OCI-LY3 (cell line): ENCODE results near the gene SLC6A13.

Experiments used
- H2AFZ ChIP-seq: fragments of 200-600, 300-600 bp; shearing (Covaris generic); 2 replicates; pipeline ENCODE4 v1.6.0; 2014; ENCODE audit warnings: antibody characterized with exemption, low read depth, low read length
- H3K27ac ChIP-seq: fragments of 200-600, 300-600 bp; sonication (generic); 2 replicates; pipeline ENCODE4 v1.5.1; 2014; ENCODE audit warnings: mild to moderate bottlenecking, low read length, moderate library complexity, mixed read lengths
- H3K27me3 ChIP-seq: fragments of 200-600, 300-600 bp; sonication (generic); 2 replicates; pipeline ENCODE4 v1.6.1; 2014; ENCODE audit warnings: low read depth, low read length, mixed read lengths
- H3K36me3 ChIP-seq: fragments of 200-600, 300-600 bp; sonication (generic); replicated peaks from 2 replicates; pipeline ENCODE3; 2014; ENCODE audit warnings: low read depth, low read length, mixed read lengths
- H3K4me1 ChIP-seq: fragments of 300-600, 200-600 bp; sonication (generic); 2 replicates; pipeline ENCODE4 v1.6.1; 2014; ENCODE audit warnings: low read length, mixed read lengths
- H3K4me2 ChIP-seq: fragments of 200-600, 300-600 bp; sonication (generic); 2 replicates; pipeline ENCODE4 v1.6.1; 2014; ENCODE audit warnings: low read length, mixed read lengths
- H3K4me3 ChIP-seq: fragments of 300-600, 200-600 bp; sonication (generic); 2 replicates; pipeline ENCODE4 v1.5.1; 2014; ENCODE audit warnings: antibody characterized with exemption, mild to moderate bottlenecking, low read length, moderate library complexity
- H3K79me2 ChIP-seq: fragments of 300-600, 200-600 bp; shearing (Covaris generic); 2 replicates; pipeline ENCODE4 v1.6.1; 2014; ENCODE audit warnings: mild to moderate bottlenecking, low read length, mixed read lengths
- H3K9ac ChIP-seq: fragments of 300-600, 200-600 bp; shearing (Covaris generic); 2 replicates; pipeline ENCODE4 v1.6.0; 2014; ENCODE audit warnings: mild to moderate bottlenecking, low read length, moderate library complexity
- H3K9me3 ChIP-seq: fragments of 200-600, 300-600 bp; shearing (Covaris generic); 2 replicates; pipeline ENCODE4 v1.6.1; 2014; ENCODE audit warnings: low read length, mixed read lengths; ENCODE audit not compliant: insufficient read depth
- H4K20me1 ChIP-seq: fragments of 200-600, 300-600 bp; sonication (generic); 2 replicates; pipeline ENCODE4 v1.6.1; 2016; ENCODE audit warnings: low read length, mixed read lengths; ENCODE audit not compliant: insufficient read depth
- EZH2phosphoT487 ChIP-seq: fragments of 200-600 bp; shearing (Covaris generic); IDR thresholded peaks from 2 replicates; pipeline ENCODE4 v1.6.1; 2018; ENCODE audit warnings: antibody characterized with exemption, mixed run types, low read depth
- TF ChIP-seq, protein P1 (sequence below): fragments of 200-600, 300-600 bp; sonication (generic); IDR thresholded peaks from 2 replicates; pipeline ENCODE4 v1.5.1; 2014; ENCODE audit warnings: antibody characterized with exemption, low read length, low read depth

The SLC6A13 gene

DNA sequence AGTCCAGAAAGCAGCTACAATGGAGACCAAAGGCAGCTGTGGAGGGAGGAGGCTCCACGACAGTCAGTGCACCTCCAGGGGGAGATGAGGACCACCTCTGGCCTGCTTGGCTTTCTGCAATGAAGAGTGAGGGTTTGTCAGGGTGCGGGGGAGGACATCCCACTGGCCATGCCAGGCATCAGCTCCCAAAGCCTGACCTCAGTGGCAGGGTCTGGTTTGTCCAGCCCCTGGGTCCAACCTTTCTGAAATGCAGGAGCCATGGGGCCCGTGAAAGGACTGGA, 83.9 kb downstream of the SLC6A13 start:
- Histone ChIP-seq H3K79me2 (no peaks in the 10 kb centered on the region), H3K9ac (no peak overlapping the region), H3K27ac (no peak overlapping the region), H3K4me2 (no peak overlapping the region), H3K27me3 (no peaks in the 10 kb centered on the region), H3K4me1 (no peaks in the 10 kb centered on the region), H3K4me3 (no peak overlapping the region), H3K9me3 (no peaks in the 10 kb centered on the region), H2AFZ (no peak overlapping the region), H3K36me3 (no peaks in the 10 kb centered on the region), H4K20me1 (no peaks in the 10 kb centered on the region)
- TF ChIP-seq EZH2phosphoT487 = no peak
- TF ChIP-seq, protein P1, sequence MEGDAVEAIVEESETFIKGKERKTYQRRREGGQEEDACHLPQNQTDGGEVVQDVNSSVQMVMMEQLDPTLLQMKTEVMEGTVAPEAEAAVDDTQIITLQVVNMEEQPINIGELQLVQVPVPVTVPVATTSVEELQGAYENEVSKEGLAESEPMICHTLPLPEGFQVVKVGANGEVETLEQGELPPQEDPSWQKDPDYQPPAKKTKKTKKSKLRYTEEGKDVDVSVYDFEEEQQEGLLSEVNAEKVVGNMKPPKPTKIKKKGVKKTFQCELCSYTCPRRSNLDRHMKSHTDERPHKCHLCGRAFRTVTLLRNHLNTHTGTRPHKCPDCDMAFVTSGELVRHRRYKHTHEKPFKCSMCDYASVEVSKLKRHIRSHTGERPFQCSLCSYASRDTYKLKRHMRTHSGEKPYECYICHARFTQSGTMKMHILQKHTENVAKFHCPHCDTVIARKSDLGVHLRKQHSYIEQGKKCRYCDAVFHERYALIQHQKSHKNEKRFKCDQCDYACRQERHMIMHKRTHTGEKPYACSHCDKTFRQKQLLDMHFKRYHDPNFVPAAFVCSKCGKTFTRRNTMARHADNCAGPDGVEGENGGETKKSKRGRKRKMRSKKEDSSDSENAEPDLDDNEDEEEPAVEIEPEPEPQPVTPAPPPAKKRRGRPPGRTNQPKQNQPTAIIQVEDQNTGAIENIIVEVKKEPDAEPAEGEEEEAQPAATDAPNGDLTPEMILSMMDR = no peak

DNA sequence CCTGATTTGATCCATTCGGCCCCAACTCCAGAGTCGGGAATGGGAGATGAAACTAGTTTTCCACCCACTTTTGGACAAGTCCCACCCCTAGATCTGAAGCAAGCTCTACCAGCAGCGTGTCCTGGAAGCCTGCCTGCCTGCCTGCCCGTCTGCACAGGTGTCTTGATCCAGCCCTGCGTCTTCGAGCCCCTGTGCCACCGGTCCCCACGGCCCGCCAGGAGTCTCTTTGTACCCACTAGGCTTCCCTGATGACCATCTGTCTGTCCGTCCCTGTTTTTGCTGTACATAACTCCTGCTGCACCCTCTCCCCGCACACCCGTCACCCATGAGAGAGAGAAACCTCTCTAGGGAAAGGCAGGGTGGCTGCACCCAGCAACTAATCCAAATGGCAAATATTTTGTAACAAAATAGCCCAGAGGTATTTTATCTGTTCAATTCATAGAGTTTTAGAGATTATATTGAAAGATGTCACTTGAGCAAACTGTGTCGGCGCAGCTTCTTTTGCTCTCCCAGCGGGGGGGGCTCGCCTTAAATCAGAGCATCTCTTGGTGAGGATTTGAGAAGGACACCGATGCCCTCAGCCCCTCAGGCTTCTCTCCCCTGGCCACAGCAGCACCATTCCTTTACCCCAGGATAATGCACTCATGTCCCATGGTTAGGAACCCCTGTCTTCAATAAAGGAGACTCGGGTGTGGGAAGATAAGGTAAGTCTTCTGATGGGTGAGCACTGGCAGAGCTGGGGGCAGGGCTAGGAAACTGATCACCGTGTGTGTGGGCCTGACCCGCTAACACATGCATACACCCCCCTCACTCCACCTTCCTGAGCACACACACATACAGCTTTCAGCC, 84.4 kb downstream of the SLC6A13 start:
- Histone ChIP-seq H4K20me1 (no peaks in the 10 kb centered on the region), H3K9me3 (no peaks in the 10 kb centered on the region), H3K4me3 (no peak overlapping the region), H2AFZ (no peak overlapping the region), H3K4me1 (no peaks in the 10 kb centered on the region), H3K27me3 (no peaks in the 10 kb centered on the region), H3K27ac (no peak overlapping the region), H3K36me3 (no peaks in the 10 kb centered on the region), H3K9ac (no peak overlapping the region), H3K79me2 (no peaks in the 10 kb centered on the region), H3K4me2 (no peak overlapping the region)
- TF ChIP-seq, protein P1 = no peak
- TF ChIP-seq EZH2phosphoT487 = no peak

DNA sequence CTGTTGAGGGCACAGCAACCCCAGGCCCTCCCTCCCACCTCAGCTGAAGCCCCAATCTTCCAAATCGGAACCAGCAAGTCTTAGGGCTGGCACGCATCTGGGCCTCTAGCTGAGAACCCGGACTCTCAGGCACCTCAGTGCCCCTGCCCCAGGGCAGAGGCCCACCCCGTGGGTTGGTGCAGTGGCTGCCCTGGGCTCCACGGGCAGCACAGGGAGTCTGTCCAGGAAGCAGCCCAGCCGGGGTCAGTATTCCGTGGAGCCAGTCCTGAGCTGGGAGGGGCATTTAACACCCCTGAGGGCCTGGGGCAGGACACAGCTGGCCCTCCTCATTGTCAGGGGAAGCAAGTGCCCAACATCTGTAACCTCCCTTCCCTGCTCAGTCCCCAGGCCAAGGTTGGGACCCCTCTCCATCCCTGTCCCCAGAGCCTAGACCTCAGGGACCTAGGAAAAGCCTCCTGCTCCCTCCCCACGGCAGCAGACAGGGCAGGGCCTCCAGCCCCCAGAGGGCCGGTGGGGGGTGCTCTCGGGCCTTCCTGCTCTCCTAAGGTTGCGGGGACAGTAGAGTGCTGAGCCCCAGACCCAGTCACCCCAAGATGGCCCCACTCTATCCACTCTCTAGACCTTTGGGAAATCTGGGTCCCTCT, 85.2 kb downstream of the SLC6A13 start:
- no peaks in the 10 kb centered on the region for H3K36me3 ChIP-seq
- no peaks in the 10 kb centered on the region for H3K79me2 ChIP-seq
- no peak overlapping the region for H3K27ac ChIP-seq
- TF ChIP-seq EZH2phosphoT487 = no peak
- TF ChIP-seq, protein P1 = no peak
- no peak overlapping the region for H3K4me3 ChIP-seq
- H2AFZ ChIP-seq = no peak overlapping the region
- H3K9ac ChIP-seq = no peak overlapping the region
- H3K9me3 ChIP-seq = no peaks in the 10 kb centered on the region
- H4K20me1 ChIP-seq = no peaks in the 10 kb centered on the region
- no peaks in the 10 kb centered on the region for H3K27me3 ChIP-seq
- H3K4me2 ChIP-seq = no peak overlapping the region
- no peaks in the 10 kb centered on the region for H3K4me1 ChIP-seq

DNA sequence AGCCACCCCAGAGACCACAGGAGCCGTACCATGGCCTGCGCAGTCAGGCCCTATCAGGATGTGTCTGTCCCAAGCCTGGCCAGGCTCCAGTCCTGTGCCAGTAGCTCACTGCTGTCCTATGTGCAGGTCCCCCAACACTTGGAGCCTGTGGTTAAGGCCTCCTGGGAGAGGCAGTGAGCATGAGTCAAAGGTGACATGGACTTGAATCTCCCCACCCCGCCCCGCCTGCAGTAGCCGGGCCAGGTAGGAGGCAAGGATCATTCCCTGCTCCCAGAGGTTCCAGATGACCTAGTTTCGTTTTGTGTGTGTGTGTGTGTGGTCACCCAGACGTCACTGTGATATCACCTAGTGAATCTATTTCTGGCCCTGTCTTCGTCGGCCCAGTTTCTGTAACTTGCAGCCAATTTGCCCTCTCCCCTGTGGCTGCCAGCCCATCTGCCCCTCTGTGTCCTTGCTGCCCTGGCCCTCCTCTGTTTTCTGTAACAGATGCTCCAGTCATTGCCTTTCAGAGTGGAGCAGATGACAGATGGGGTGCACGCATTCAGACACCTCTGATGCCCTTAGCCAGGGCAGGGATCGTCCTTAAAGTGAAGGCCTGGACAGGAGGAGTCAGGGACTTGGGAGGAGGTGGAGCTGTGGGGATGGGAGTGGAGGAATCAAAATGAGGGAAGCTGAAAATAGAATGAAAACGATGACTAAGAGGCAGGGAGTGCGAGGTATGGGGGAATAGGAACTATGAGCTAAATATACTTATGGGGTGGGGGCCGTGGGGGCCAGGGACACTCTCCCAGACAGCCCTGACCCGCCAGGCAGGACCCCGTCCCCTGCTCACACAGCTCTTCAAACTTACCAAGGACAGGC, 86.1 kb downstream of the SLC6A13 start:
- Histone ChIP-seq H3K36me3 (no peaks in the 10 kb centered on the region), H3K27me3 (no peaks in the 10 kb centered on the region), H3K9me3 (no peaks in the 10 kb centered on the region), H2AFZ (no peak overlapping the region), H3K9ac (no peak overlapping the region), H4K20me1 (no peaks in the 10 kb centered on the region), H3K4me3 (no peak overlapping the region), H3K27ac (no peak overlapping the region), H3K4me1 (no peaks in the 10 kb centered on the region), H3K79me2 (no peaks in the 10 kb centered on the region), H3K4me2 (no peak overlapping the region)
- TF ChIP-seq EZH2phosphoT487 = no peak
